Type B pancreatic cell (in vitro differentiated cells): Measurements from ENCODE around the gene VN1R5. TPM values are rescaled to one million over a fixed set of nuclear protein-coding genes. Genes with fewer than 3 reads are reported as not detected.
"Not testable (repeated sequence)": the region's sequence is repeated elsewhere in the genome, so short reads cannot be mapped to it uniquely, and the experiment has no call there.

Source experiments
- DNase-seq: peaks from one replicate; pipeline ENCODE4 v3.0.0; 2021; ENCODE audit warnings: mixed read lengths; ENCODE audit not compliant: unreplicated experiment; ENCODE audit errors: extremely low spot score
- H3K27ac Mint-ChIP-seq: 2 replicates; pipeline ENCODE4 v1.8.0; 2021; ENCODE audit warnings: mild to moderate bottlenecking, mixed read lengths
- H3K27me3 Mint-ChIP-seq: 2 replicates; pipeline ENCODE4 v1.8.0; 2021; ENCODE audit warnings: mixed read lengths
- H3K36me3 Mint-ChIP-seq: 2 replicates; pipeline ENCODE4 v1.8.0; 2021; ENCODE audit warnings: mixed read lengths
- H3K4me1 Mint-ChIP-seq: one replicate; pipeline ENCODE4 v1.8.0; 2021; ENCODE audit warnings: mixed read lengths; ENCODE audit not compliant: unreplicated experiment
- H3K4me3 Mint-ChIP-seq: 2 replicates; pipeline ENCODE4 v1.8.0; 2021; ENCODE audit warnings: mild to moderate bottlenecking, mixed read lengths
- H3K9me3 Mint-ChIP-seq: 2 replicates; pipeline ENCODE4 v1.8.0; 2021; ENCODE audit warnings: mixed read lengths
- long read RNA-seq: library from polyadenylated mRNA; unstranded; transcript quantifications from one replicate; pipeline ENCODE4 v2.0.0, GENCODE V29; 2020
- total RNA-seq: library from RNA; stranded (reverse); gene quantifications from 2 replicates; pipeline ENCODE4 v1.2.1, GENCODE V29; 2021; ENCODE audit warnings: low replicate concordance
- TF ChIP-seq, protein P1 (sequence below): fragments of 200-600 bp; sonication (generic); conservative IDR thresholded peaks from 2 replicates; pipeline ENCODE4 v1.5.0; 2021; ENCODE audit warnings: antibody characterized with exemption, mild to moderate bottlenecking

VN1R5 gene
- not detected in 2 replicates for total RNA-seq
- long read RNA-seq = 0 reads

DNA sequence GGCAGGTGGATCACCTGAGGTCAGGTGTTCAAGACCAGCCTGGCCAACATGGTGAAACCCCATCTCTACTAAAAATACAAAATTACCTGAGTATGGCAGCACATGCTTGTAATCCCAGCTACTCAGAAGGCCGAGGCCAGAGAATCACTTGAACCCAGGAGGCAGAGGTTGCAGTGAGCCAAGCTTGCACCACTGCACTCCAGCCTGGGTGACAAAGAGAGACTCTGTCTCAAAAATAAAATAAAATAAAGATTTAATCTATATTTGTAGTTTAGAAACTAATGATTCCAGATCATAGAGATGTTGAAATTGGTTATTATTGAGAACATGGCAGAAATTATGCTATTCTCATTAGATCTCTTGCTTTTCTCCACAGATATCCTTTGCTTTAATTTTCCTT is at the start of gene VN1R5:
Gene VN1R5, plus strand, starts transcription at position 301 of the 400 bp plus-strand sequence.
- not testable (repeated sequence) for H3K27me3 Mint-ChIP-seq, H3K4me3 Mint-ChIP-seq, H3K4me1 Mint-ChIP-seq, H3K27ac Mint-ChIP-seq, DNase-seq, H3K9me3 Mint-ChIP-seq, H3K36me3 Mint-ChIP-seq

DNA sequence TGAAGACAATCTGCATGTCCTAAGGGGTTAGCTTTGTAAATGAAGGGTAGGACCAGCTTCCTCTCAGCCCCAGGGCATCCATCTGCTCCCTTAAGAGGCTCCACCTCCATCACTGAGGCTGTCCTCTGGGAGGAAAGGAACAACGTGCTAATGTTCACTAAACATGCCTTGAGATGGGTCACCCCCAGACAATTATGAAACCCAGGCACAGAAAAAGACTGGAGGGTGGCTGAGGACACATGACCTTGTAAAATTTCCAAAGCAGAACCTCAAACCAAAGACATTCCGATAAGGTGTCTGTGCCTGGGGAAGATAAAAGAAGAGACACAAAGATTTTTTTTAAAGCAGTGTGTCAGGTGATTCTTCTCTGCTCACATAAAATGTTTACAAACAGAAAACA is 46.5 kb upstream of the VN1R5 start:
- TF ChIP-seq, protein P1, sequence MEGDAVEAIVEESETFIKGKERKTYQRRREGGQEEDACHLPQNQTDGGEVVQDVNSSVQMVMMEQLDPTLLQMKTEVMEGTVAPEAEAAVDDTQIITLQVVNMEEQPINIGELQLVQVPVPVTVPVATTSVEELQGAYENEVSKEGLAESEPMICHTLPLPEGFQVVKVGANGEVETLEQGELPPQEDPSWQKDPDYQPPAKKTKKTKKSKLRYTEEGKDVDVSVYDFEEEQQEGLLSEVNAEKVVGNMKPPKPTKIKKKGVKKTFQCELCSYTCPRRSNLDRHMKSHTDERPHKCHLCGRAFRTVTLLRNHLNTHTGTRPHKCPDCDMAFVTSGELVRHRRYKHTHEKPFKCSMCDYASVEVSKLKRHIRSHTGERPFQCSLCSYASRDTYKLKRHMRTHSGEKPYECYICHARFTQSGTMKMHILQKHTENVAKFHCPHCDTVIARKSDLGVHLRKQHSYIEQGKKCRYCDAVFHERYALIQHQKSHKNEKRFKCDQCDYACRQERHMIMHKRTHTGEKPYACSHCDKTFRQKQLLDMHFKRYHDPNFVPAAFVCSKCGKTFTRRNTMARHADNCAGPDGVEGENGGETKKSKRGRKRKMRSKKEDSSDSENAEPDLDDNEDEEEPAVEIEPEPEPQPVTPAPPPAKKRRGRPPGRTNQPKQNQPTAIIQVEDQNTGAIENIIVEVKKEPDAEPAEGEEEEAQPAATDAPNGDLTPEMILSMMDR = no peak
- no peaks in the 10 kb centered on the region for H3K9me3 Mint-ChIP-seq
- no peak for DNase-seq
- peaks cover 20% of the 10 kb centered on the region for H3K4me1 Mint-ChIP-seq
- H3K27ac Mint-ChIP-seq = peak overlapping the region; percentile 61
- H3K27me3 Mint-ChIP-seq = no peaks in the 10 kb centered on the region
- peaks cover 4% of the 10 kb centered on the region for H3K36me3 Mint-ChIP-seq
- peak overlapping the region; percentile 97 for H3K4me3 Mint-ChIP-seq

DNA sequence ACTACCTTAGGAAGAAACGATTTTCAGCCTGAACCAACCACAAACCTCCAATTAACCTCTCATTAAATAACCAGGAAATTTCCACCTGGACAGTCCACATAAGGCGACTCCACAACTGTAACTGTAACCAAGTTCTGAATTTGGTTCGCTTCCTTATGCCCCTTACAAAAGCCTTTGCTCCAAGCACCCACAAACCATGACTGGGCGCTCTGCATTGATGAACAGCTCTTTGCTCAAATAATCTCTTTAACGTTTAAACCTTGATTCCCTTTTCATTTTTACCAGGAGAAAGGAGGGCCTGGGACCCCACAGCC is 45.9 kb upstream of the VN1R5 start:
- TF ChIP-seq, protein P1 = no peak
- Mint-ChIP-seq H3K27ac (peak overlapping the region; percentile 61), H3K9me3 (no peaks in the 10 kb centered on the region), H3K4me1 (peaks cover 20% of the 10 kb centered on the region), H3K27me3 (no peaks in the 10 kb centered on the region), H3K36me3 (peaks cover 4% of the 10 kb centered on the region), H3K4me3 (peak overlapping the region; percentile 97)
- DNase-seq = no peak

DNA sequence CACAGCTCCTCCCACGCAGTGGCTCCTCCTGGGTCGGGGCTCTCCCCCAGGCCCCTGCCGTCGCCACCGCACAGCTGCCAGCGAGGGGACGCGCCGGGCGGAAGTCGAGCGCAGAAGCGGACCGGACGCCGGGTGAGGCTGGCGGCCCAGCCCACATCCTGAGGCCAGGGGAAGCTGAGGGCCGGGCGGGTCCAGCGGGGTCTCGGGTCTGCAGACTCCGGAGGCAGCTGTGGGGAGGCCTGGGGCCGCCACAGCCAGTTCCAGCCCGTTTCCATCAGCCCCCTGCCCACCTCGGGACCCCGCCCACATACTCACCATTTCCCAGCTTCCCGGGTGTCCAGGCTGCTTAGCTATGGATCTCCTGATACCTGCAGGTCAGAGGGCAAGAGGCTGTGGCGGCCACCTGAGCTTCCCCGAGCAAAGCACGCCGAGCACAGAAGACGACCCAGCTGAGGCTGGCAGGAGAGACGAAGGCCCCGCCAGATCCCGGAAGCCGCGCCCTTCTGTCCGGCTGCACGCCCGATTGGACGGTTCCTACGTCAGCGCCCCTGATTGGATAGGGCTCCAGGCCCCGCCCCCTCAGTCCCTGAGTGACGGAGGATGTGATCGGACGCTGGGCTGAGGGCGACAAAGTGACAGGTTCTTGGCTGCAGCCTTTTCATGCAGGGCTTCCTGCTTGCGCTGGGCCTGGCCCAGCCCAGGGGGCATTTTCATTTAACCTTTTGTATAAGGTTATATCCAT is 45.3 kb upstream of the VN1R5 start:
- DNase-seq = peak; percentile 93
- Mint-ChIP-seq H3K9me3 (no peaks in the 10 kb centered on the region), H3K36me3 (peaks cover 4% of the 10 kb centered on the region), H3K4me3 (peak overlapping the region; percentile 97), H3K4me1 (peaks cover 20% of the 10 kb centered on the region), H3K27ac (peak overlapping the region; percentile 94), H3K27me3 (no peaks in the 10 kb centered on the region)
- TF ChIP-seq, protein P1 = no peak

DNA sequence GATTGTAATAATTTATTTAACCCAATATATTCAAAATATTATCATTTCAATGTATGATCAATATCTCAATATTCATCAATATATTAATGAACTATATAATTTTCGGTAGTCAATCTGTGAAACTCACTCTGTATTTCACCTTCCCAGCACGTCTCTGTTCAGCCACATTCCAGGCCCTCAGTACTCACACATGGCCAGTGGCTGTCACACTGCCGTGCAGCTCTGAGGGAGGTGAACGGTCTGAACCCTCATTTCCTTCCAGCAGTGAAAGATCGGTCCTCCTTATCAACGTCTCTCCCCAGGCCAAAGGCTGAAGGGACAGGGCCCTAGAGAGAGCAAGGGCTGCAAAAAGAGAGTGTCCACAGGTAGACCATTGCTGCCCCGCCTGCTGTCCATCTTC is 44.5 kb upstream of the VN1R5 start:
- H3K27ac Mint-ChIP-seq = no peak overlapping the region
- H3K4me3 Mint-ChIP-seq = peak overlapping the region; percentile 31

DNA sequence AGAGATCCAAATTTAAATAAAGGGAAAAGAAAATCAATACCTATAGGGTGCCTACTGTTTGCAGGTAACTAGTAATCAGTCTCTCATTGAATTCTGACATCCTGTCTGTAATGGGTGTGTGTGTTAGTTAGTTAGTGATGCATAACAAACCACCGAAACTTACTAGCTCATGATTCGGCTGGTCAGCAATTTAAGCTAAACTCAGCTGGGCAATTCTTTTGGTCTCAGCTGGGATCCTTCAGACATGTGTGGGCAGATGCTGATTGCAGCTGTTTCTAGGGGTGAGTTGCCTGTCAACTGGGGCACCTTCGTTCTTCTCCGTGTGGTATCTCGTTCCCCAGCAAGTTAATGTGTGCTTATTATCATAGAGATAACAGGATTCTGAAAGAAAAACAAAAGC is 43.9 kb upstream of the VN1R5 start:
- H3K4me3 Mint-ChIP-seq = peak overlapping the region; percentile 31
- TF ChIP-seq, protein P1 = no peak
- no peak for DNase-seq
- H3K36me3 Mint-ChIP-seq = no peaks in the 10 kb centered on the region
- peaks cover 4% of the 10 kb centered on the region for H3K27me3 Mint-ChIP-seq
- no peaks in the 10 kb centered on the region for H3K9me3 Mint-ChIP-seq
- no peak overlapping the region for H3K27ac Mint-ChIP-seq
- H3K4me1 Mint-ChIP-seq = peaks cover 20% of the 10 kb centered on the region

More for the DNA sequence above, 44.5 kb upstream of the VN1R5 start:
- H3K9me3 Mint-ChIP-seq = no peaks in the 10 kb centered on the region
- H3K36me3 Mint-ChIP-seq = no peaks in the 10 kb centered on the region
- peaks cover 20% of the 10 kb centered on the region for H3K4me1 Mint-ChIP-seq
- peaks cover 4% of the 10 kb centered on the region for H3K27me3 Mint-ChIP-seq
- no peak for DNase-seq
- TF ChIP-seq, protein P1 = no peak
